Hematopoietic multipotent progenitor cell treated with erythropoietin and hydrocortisone succinate and interleukin-3 and kit ligand, for 4 days (in vitro differentiated cells): Measurements from ENCODE around the gene CAMSAP3.

ENCODE experiments used
- DNase-seq: peaks from one replicate; pipeline ENCODE4 v3.0.0-alpha.2; 2015

CAMSAP3 gene

DNA sequence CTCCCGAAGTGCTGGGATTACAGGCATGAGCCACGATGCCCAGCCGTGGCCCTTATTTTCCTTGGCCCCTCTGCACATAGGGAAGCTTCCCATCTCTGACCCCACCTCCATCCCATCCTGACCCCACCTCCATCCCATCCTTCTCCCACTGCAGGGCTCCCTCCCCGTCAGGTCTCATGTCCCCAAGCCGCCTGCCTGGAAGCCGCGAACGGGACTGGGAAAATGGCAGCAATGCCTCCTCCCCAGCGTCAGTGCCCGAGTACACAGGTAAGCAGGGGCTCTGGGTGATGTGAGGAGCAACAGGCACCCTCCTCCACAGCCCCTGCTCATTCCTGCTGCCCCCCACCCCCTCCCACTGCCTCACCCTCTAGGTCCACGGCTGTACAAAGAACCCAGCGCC, 21.5 kb downstream of the CAMSAP3 start:
- no peak for DNase-seq

DNA sequence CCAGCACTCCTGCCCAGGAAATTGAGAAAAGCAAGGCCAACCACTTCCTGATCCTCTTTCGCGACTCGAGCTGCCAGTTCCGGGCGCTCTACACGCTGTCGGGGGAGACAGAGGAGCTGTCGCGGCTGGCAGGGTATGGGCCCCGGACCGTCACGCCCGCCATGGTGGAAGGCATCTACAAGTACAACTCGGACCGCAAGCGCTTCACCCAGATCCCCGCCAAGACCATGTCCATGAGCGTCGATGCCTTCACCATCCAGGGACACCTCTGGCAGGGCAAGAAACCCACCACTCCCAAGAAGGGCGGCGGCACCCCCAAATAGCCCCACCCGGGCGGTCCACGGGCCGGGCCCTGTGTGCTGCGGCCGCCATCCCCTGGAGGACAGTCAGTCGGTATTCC, 22.1 kb downstream of the CAMSAP3 start:
- DNase-seq, result no peak

DNA sequence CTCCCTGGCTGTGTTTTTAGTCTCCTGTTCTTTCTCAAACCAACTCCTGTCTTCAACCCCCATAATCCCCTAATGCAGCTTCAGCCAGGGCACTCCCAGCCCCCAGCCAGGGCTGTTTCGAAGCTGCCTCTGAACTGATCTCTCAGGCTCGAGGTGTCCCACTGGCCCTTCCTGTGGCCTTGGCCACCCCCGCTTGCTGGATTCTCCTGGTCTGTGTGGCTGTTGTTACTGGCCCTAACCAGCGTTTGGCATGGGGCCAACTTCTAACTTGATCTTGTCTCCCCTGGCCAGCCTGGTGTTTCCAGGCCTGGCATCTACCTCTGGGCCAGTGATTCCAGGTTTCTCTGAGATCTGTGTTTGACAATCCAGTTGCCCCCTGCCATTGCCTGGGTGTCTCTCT, 22.7 kb downstream of the CAMSAP3 start:
- peak; percentile 33 for DNase-seq

DNA sequence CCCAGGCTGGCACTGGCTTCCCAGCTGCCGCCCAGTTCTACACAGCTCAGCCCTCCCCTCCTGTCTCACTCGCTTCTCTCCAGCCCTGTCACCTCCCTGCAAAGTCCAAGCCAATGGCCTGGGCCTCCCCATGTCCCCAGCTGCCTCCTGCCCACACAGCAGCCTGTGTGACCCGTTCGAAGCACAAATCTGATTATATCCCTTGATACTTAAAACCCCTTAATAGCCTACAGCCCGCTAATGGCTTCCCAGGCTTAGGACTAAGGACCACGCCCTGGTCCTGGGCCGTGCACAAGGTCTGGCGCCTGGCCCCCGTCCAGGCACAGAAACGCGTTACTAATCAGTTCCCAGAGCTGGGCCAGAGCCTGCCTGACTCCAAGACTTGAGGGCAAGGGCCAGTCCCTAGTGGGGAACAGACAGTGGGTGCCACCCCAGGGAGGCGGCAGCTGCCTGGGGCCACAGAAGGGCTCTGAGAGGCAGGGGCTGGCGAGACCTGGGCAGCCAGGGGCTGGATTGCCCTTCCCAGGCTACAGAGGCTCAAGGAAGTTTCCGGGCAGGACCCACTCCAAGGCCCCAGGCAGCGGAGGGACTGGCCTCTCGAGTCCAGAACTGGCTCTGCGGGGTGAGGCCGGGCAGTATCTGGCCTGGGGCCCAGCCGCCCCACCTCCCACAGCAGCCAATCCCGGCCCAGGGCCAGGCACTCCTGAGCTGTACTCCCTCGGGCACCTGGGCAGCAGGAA, 23.3 kb downstream of the CAMSAP3 start:
- no peak for DNase-seq

DNA sequence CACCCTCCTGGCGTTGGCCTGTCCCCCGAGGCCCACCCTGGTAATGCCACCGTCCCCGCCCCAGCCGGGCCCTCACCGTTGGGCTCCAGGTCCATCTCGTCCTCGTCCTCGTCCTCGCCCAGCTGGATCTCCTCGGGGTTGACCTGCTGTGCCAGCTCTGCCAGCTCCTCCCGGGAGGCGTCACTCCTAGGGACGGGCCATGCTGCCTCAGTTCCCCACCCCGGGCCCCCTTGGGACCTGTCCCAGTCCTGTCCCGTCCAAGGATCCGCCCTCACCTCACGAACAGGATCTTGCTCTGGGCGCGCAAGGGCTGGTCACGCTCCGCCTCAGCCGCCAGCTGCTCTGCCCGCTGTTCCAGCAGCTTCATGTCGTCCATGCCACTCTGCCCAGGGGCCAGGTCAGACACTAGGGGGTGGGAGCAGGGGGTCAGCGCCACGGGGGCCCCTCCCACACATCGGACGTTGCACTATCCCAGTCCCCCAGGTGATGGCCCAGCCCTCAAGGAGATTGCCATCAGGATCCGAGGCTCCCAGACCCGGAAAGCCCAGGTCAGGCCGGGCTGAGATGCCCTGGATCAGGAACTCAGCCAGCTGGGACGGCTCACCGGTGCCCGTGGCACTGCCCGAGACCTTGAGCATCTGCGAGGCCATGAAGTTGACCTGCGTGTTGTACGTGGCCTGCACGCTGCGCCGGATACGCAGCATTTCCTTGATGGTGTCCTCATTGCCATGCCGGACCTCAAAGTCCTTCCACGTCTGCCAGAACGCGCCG, 24.2 kb downstream of the CAMSAP3 start:
- DNase-seq, result no peak

DNA sequence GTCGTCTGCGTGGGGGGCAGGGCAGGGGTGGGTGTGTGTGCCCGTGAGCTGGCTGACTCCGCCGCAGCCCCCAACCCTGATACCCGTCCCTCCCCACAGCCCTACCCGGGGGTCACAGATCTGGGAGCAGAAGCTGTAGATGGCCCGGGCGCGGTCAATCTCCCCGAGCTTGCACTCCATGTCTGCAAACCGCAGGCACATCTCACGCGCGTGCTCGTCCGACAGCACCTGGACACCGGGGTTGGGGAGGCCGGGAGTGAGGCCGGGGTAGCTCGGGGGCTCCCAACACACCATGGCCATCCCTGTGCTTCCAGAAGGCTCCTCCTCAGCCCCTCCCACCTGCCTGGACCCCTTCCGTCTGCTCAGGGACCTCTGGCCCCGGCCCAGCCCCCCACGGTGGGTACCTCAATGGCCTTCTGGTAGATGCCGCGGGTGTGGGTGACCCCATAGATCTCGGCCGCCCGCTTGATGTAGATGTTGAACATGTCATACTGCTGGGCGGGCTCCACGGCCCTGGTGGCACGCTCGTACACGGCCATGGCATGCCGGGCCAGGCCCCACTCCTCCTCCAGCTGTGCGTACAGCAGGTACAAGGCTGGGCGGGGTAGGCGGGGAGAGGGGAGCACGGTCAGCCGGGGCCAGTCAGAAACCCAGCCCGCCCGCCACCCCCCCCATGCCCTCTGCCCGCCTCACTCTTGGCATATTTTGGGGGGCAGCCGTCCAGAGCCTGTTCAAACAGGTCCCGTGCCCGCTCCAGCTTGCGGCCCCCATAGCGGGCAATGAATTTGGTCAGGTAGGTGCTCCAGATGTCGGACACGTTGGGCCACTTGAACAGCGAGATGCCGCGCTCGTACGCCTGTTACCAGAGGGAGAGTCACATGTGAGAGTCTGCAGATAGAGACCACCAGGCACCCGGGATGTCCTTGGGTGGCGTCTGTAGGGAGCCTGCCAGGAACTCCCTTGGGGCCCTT, 25.1 kb downstream of the CAMSAP3 start:
- no peak for DNase-seq

DNA sequence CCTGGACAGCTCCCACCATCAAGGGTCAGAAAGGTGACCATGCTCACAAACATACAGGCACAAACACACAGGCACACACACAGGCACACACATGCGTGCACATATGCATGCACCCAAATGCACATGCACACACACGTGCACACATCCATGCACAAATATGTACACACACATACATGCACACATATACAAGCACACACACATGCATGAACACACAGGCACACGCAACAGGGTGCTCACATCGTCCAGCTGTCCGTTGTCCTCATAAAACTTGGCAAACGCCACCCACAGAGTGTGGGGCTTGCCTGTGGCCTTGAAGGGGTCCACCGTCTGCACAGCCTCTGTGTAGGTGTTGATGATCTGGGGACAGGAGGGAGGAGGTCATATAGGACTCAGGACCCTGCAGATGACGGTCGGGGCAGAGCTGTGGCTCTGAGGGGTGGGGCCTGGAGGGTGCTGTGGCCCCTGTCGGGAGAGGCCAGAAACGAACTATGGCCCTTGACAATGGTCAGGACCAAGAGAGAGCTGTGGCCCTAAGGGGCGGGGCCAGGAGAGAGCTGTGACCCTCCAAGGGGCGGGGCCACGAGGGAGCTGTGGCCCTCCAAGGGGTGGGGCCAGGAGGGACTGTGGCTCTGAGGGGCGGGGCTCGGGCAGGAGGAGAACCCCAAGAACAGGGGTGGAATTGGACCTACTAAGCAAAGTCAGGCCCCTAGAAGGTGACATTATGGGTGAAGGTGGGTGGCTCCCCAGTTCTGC, 27.4 kb downstream of the CAMSAP3 start:
- peak; percentile 51 for DNase-seq

DNA sequence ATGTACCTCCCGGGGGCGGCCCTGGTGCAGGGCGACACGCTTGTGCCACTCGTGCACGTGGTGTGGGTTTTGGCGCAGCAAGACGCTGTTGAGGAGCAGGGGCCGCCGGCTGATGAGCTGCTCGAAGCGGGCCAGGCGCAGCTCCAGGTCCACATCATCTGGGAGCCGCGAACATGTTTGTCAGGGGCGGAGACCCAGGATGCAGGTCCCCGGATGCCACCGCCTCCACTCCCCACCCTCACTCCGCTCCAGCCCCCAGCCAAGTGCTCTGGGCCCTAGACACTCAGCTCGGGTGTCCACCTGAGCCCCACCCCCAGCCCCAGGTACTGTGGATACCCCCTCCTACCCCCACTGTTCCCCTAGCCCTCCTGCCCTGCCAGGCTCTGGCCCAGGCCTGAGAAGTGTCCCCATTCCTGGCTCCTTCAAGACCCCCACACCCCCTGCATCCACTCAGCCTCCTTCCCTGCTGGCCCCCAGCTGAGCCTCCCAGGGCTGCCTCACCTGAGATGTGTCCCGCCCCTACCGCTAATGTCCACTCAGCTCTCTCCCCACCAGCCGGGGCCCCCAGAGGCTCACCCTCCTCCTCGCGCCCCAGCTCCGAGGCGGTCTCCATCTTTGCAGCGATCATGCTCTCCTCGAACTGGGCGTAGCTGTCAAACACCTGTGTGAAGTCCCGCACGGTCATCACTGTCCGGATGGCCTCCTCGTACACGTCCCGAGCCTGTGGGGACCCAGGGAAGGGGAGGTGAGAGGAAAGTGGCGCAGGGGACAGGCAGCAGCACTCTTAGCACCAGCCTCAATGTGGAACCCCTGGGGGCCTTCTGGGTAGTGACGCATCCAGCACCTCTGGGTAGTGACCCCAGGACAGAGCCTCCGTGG, 28.3 kb downstream of the CAMSAP3 start:
- no peak for DNase-seq

DNA sequence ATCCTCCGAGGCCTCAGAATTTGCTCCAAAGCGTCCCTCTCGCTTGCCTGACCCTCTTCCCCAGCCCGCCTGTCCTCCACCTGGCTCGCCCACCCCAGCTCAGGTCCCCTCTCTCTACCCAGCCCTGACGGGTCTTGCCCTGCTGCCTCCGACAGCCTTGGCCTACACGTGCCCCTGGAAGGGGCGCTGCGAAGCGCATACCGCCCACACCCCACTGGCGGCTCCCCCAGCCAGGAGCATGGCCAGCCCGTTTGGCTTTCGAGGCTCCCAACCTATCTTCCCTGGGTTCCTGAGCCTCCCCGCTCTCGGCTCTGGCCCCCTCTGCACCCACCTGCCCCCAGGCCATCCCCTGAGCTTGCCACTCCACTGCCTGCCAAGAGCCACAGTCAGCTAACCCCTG, 29.1 kb downstream of the CAMSAP3 start:
- DNase-seq, result no peak

DNA sequence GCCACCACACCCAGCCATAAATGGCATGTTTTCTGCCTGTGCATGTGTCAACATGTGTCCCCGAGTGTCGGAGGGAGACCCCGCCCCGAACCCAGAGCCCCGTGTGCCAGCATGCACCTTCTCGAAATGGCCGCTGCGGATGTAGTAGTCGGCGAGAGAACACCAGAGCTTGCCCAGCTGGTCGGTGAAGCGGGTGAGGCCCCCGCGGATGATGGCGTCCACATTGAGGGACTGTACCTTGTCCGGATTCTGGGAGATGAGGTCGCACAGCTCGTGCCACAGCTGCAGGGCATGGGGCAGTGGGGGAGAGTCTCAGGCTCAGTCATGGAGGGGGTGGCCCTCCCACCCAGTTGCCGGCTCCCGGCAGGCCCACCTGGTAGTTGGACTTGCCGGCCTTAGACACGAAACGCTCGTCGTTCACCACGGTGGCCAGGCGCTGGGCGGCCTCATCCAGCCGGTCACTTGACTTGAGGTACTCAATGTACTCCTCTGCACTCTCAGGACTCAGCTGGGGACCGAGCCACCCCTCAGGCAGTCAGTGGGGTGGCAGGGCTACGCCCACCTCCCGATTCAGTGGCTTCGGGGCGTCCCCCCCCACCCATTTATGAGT, 30.2 kb downstream of the CAMSAP3 start:
- no peak for DNase-seq

DNA sequence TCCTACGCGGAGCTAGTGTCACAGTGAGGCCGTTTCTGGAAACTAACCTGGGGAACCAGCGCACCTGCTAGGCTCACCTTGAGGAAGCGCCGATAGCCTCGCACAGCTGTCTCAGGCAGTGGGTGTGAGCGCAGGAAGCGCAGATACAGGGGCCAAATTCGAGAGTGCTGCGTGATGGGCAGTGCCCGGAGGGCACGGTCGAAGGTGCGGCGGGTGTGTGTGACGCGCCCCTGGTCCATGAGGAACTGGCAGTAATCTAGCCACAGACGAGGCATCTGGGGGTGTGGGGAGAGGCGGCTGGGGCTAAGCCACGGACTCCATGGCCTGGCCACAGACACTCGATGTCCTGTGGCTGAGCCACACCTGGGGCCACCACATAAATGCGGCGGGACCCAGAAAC, 31.5 kb downstream of the CAMSAP3 start:
- no peak for DNase-seq

DNA sequence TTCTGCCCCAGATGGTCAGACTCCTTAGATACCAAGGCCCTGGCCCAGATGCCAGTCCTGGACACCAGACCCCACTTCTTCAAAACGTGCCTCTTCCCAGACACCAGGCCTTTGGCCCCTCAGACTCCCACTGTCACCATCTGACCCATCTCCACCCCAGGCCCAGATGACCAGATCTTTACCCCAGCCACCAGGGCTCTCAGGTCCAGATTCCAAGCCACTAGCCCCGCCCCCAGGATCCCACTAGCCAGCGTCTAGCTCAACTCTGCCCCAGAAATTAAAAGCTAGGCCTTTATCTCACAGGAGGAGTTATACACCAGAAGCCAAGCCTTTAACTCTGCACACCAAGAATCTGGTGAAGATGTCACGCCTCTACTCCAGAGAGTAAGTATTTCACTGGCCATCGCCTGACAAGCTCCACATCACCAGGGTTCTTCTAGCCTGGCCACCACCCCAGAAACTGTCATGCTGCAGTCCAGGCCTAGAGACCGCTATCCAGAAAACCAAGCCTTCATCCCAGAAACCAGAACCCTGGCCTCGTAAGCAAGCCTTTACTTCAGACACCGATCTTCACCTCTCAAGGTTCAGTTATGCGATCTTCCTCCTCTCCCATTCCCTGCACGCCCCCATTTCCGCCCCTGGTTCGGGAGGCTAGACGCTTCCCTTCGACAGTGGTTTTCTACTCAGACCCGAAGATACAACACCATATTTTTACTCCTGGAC, 33.1 kb downstream of the CAMSAP3 start:
- no peak for DNase-seq

DNA sequence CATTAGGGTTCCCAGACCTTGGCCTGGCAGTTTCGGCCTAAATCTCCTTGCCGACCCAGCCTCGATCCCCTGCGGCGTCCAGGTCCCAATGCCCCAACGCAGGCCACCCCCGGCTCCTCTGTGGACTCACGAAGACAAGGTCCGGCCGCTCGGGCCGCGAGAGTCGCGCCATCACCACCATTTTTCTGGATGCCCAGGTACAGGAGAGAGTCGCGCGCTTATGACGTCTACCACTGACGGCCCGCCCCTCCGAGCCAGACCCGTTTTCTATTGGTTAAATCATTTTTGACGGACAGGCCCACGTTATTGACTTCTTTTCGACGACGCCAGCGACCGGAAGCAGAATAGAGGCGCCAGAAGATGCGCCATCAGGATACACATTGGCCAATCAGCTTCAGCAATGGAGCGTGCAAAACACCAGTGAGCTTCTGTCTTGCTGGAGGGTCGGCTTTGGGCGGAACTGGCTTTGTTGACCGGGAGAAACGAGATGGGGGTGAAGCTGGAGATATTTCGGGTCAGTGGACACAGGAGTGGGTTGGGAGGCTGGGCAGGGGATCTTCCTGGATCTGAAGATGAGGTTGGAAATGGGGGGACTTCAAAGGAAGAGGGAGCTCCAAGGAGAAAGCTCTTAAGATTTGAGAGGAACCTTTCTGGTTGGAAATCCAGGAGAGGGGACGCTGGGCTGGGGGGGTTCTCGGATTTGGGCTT, 33.8 kb downstream of the CAMSAP3 start, which contains the start of the genes PET100 and XAB2:
Gene PET100 (plus strand): TSS at position 447 of the 708 bp plus-strand sequence. CDS start 41 bp downstream, at position 488.
Gene XAB2 (minus strand): TSS at position 199 of the 708 bp plus-strand sequence. CDS start 18 bp downstream, at position 181.
- DNase-seq, result peak; percentile 99

DNA sequence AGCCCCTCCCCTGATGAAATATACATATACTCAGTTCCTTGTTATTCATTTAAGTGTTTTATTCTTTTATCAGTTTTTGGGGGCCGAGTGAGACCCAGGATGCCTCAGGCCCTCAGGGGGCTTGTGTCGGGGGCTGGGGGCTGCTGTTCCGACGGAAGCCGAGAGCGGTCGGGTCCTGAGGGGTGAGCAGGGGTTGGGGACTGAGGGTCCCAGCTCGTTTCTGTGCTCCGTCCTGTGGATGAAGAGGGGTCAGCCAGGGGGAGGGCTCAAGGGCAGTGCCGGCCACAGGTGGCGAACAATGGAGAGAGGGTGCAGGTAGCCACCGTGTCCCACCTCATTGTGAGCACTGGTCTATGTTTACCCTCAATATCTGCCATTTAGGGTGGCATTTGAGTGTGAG, 35.9 kb downstream of the CAMSAP3 start:
- DNase-seq, result no peak

DNA sequence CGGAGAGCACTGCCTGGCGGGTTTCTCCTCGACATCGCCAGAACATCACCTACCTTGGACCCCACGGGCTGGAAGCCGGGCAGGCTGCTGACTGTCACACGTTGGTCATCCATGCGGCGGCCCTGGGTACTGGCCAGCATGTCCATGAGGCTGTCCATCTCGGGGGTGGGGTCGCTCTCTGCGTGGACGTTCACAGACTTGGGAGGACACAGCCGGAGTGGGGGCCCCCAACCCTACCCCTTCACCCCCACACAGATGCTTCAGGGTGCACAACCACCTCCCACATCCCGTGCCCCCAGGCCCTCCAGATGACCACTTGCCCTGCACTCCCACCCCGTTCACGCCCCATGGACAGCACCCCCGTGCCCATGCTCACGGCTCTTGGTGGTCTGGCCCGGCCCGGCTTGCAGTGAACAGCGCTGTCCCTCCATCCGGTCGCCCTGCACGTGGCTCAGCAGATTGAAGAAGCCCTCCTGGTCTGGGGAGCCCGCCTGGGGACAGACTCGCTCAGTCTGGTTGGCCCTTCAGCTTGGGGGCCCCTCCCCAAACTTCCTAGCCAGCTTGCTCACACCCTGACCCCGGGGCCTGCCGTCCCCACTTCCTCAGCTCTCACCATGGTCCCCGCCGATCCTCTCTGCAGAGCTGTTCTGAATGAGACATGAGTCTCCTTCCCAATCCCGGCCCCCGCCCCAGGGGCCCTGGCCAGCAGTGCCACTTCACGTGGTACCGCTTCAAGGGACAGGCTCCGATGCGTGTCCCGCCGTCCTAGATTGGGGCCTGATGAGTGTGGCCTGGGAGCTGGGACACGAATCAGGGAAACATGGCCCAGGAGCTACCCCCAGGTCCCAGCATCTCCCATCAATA, 36.9 kb downstream of the CAMSAP3 start:
- DNase-seq, result no peak

DNA sequence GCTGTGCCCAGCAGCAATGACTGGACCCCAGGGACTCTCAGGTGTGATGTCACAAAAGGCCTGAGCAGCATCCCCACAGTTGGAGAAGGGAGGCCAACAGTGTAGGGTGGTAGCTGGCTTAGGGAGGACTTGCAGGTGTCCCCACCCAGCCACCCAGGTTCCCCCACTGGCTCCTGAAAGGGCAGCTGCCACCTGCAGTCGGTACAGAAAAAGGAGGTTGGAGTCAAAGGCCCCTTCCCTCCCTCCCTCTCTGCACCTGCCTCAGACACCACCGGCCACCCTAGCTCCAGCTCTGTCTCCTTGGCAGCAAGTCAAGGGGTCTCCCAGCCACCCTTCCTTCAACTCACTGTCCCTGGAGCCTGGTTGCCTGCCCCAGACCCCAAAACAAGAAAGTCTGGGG, 38.0 kb downstream of the CAMSAP3 start, which contains the start of gene PCP2:
Gene PCP2 (minus strand): TSS at position 22 of the 400 bp plus-strand sequence. CDS start 262 bp downstream, outside the sequence.
- no peak for DNase-seq

DNA sequence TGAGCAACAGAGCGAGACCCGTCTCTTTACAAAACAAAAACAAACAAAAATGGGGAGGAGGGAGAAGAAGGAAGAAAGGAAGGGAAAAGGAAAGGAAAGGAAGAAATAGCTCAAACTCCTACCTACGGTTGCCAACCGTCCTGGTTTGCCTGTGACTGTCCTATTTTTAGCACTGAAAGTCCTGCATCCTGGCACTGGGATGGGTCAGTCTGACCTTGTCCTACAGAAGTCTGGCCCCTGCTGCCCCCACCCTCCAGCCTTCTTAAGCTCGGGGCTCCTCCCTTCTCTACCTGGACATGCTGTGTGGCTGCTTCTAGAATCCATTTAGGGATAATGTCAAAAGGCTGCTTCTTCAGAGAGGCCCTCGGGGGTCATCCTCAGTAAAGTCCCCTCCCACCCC, 40.0 kb downstream of the CAMSAP3 start:
- DNase-seq, result no peak

DNA sequence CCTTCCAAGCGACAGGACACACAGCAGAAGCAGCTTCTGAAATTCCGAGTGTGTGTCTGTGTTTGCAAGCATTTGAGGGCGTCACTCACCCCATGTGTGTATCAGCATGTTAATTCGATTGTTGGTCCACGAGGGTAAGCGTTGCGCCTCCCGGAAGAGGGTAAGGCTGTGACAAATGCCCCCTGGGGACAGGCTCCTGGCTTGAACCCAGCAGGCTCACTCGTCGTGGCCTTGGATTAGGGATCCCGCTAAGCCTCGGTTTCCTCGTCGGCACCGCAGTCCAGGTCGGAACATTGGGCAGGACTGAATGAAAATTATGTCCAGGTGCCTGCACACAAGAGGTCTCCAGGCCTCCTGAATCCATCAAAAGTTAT, 40.6 kb downstream of the CAMSAP3 start:
- no peak for DNase-seq
